ENCODE measurements around the gene ADGRE2.

ADGRE2 gene

GRCh38 chr19:14735915-14736314, 42.4 kb downstream of the ADGRE2 start:
- TF ChIP-seq, protein P1, sequence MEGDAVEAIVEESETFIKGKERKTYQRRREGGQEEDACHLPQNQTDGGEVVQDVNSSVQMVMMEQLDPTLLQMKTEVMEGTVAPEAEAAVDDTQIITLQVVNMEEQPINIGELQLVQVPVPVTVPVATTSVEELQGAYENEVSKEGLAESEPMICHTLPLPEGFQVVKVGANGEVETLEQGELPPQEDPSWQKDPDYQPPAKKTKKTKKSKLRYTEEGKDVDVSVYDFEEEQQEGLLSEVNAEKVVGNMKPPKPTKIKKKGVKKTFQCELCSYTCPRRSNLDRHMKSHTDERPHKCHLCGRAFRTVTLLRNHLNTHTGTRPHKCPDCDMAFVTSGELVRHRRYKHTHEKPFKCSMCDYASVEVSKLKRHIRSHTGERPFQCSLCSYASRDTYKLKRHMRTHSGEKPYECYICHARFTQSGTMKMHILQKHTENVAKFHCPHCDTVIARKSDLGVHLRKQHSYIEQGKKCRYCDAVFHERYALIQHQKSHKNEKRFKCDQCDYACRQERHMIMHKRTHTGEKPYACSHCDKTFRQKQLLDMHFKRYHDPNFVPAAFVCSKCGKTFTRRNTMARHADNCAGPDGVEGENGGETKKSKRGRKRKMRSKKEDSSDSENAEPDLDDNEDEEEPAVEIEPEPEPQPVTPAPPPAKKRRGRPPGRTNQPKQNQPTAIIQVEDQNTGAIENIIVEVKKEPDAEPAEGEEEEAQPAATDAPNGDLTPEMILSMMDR (IDR thresholded peaks at IDR 0.05; ENCODE audit: extremely low read depth, insufficient read depth, missing control alignments): no peak
- DNase-seq (ENCODE audit: low spot score): no peak
- in situ Hi-C loops (cut with MboI; ENCODE audit: low pct_unique_long_range_greater_than_20kb, low sequenced_read_pairs, unreplicated experiment): no loop called here

GRCh38 chr19:14733574-14733973, 44.8 kb downstream of the ADGRE2 start:
- DNase-seq (ENCODE audit: low spot score): no peak
- TF ChIP-seq, protein P1 (IDR thresholded peaks at IDR 0.05; ENCODE audit: extremely low read depth, insufficient read depth, missing control alignments): no peak
- in situ Hi-C loops (cut with MboI; ENCODE audit: low pct_unique_long_range_greater_than_20kb, low sequenced_read_pairs, unreplicated experiment): no loop called here

GRCh38 chr19:14732510-14732909, 45.9 kb downstream of the ADGRE2 start:
- in situ Hi-C loops (cut with MboI; ENCODE audit: low pct_unique_long_range_greater_than_20kb, low sequenced_read_pairs, unreplicated experiment): no loop called here
- DNase-seq (ENCODE audit: low spot score): no peak
- TF ChIP-seq, protein P1 (IDR thresholded peaks at IDR 0.05; ENCODE audit: extremely low read depth, insufficient read depth, missing control alignments): no peak

DNA sequence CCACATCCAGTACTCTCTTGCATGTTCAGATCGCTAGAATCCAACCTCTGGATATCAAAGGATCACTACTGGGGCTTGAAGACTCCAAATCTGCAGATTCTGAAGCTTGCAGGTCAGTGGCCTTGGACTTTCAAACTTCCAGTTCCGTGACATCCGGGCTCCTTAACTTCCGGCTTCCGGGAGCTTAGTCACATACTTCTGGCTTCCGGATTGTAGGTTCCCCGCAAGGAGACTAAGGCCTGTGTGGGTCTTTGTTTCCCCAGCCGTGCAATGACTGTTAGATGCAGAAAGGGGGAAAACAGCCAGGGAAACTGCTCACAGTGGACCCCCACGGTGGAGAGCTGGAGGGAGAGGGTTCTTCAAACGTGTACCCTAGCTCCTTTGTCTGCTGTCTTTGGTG, 47.2 kb downstream of the ADGRE2 start:
- in situ Hi-C loops (cut with MboI; ENCODE audit: low pct_unique_long_range_greater_than_20kb, low sequenced_read_pairs, unreplicated experiment): no loop called here
- TF ChIP-seq, protein P1 (IDR thresholded peaks at IDR 0.05; ENCODE audit: extremely low read depth, insufficient read depth, missing control alignments): no peak
- DNase-seq (ENCODE audit: low spot score): no peak

DNA sequence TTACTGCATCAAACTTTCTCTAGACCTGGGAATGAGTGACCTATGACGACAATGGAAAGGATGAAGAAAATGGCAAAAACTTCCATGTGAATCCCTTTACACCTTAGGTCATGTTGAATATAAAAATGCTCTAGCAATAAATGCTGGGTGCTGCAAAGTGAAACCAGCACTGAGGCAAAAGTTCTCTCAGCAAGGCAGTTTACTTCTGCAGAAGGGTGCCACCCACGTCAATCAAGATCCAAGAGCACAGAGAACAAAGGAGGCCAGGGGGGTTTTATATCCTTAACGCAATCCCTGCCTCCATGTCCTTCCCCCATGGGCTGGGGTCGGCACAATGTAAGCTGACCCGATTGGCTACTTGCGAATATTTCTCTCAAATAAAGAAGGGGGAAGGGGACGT, 49.8 kb downstream of the ADGRE2 start:
- TF ChIP-seq, protein P1 (IDR thresholded peaks at IDR 0.05; ENCODE audit: extremely low read depth, insufficient read depth, missing control alignments): no peak
- DNase-seq (ENCODE audit: low spot score): no peak
- in situ Hi-C loops (cut with MboI; ENCODE audit: low pct_unique_long_range_greater_than_20kb, low sequenced_read_pairs, unreplicated experiment): no loop called here

GRCh38 chr19:14722127-14722526, 56.2 kb downstream of the ADGRE2 start:
- TF ChIP-seq, protein P1 (IDR thresholded peaks at IDR 0.05; ENCODE audit: extremely low read depth, insufficient read depth, missing control alignments): no peak
- in situ Hi-C loops (cut with MboI; ENCODE audit: low pct_unique_long_range_greater_than_20kb, low sequenced_read_pairs, unreplicated experiment): no loop called here
- no peak for DNase-seq (ENCODE audit: low spot score)

- in situ Hi-C loops (cut with MboI; ENCODE audit: low pct_unique_long_range_greater_than_20kb, low sequenced_read_pairs, unreplicated experiment): no loop called here
- TF ChIP-seq, protein P1 (IDR thresholded peaks at IDR 0.05; ENCODE audit: extremely low read depth, insufficient read depth, missing control alignments): no peak
- DNase-seq (ENCODE audit: low spot score): no peak
Observed at GRCh38 chr19:14719162-14719561, 59.2 kb downstream of the ADGRE2 start.

Data from GM13977 (cell line).